ENCODE data around the gene LRRC71. TPM values are rescaled to one million over a fixed set of nuclear protein-coding genes. Genes with fewer than 3 reads are reported as not detected.
A peak's percentile ranks its signal among the peaks of the same experiment; 100 is the strongest.

LRRC71 gene
- polyA plus RNA-seq, 3 donors: not detected

GRCh38 chr1:156921053-156921529 is 659 bp downstream of the LRRC71 start:
- 80% methylated on average over 1 of the region's 7 CpGs for WGBS (ENCODE audit: insufficient coverage)
- no peak overlapping the region for H3K27ac ChIP-seq (ENCODE audit: low read depth in 1 of 2, low read length in 2 of 2)
- H3K36me3 Mint-ChIP-seq: peaks cover 0 to 19% of the 10 kb centered on the region in 2 donors
- no peak overlapping the region for H3K4me3 ChIP-seq (replicated peaks in 1 of 3; ENCODE audit: low read depth in 2 of 3, low read length in 3 of 3)
- no peak overlapping the region for H3K4me2 ChIP-seq (replicated peaks; ENCODE audit: extremely low read depth, low read length, poor library complexity, severe bottlenecking)
- H3K79me2 ChIP-seq (ENCODE audit: insufficient read depth, low read length): no peaks in the 10 kb centered on the region
- peak overlapping the region in 1 of 2 donors; percentile 88 for H3K4me3 Mint-ChIP-seq
- H2AFZ ChIP-seq (ENCODE audit: insufficient read depth, low read depth, low read length, poor library complexity, severe bottlenecking): no peak overlapping the region
- no peak overlapping the region for H3K9ac ChIP-seq (ENCODE audit: insufficient read depth, low read length, poor library complexity, severe bottlenecking)
- no peaks in the 10 kb centered on the region for H4K20me1 ChIP-seq (ENCODE audit: insufficient read depth, low read length)
- intact Hi-C loops (cut with micrococcal nuclease): no loop called here
- no peak overlapping the region for H3K27ac Mint-ChIP-seq
- peaks cover 0 to 30% (median 14%) of the 10 kb centered on the region in 7 donors for H3K9me3 Mint-ChIP-seq
- no peaks in the 10 kb centered on the region for H3K36me3 ChIP-seq (replicated peaks in 1 of 2; ENCODE audit: control insufficient read depth in 1 of 2, insufficient read depth in 2 of 2, low read length in 2 of 2)
- peaks cover 76 to 86% (median 78%) of the 10 kb centered on the region in 3 donors for H3K27me3 Mint-ChIP-seq (ENCODE audit: low read depth in 3 of 3)
- H3K4me1 ChIP-seq (ENCODE audit: control insufficient read depth in 1 of 2, insufficient read depth in 2 of 2, low read length in 2 of 2): peaks cover 8 to 18% of the 10 kb centered on the region in 2 donors
- DNase-seq: no peak
- peaks cover 61 to 76% of the 10 kb centered on the region in 2 donors for H3K27me3 ChIP-seq (ENCODE audit: control insufficient read depth in 2 of 2, insufficient read depth in 2 of 2, low read length in 2 of 2)
- H3K4me1 Mint-ChIP-seq: peaks cover 25% of the 10 kb centered on the region
- peaks cover 0 to 28% of the 10 kb centered on the region in 2 donors for H3K9me3 ChIP-seq (replicated peaks in 1 of 2; ENCODE audit: control insufficient read depth in 1 of 2, insufficient read depth in 1 of 2, low read length in 2 of 2)
- no peak for TF ChIP-seq CTCF (IDR thresholded peaks at IDR 0.05)

GRCh38 chr1:156922986-156923669 is 2.7 kb downstream of the LRRC71 start:
- no peak for DNase-seq
- Histone ChIP-seq H3K36me3 (replicated peaks in 1 of 2; ENCODE audit: control insufficient read depth in 1 of 2, insufficient read depth in 2 of 2, low read length in 2 of 2) (no peaks in the 10 kb centered on the region), H3K79me2 (ENCODE audit: insufficient read depth, low read length) (no peaks in the 10 kb centered on the region), H3K4me2 (replicated peaks; ENCODE audit: extremely low read depth, low read length, poor library complexity, severe bottlenecking) (no peak overlapping the region), H2AFZ (ENCODE audit: insufficient read depth, low read depth, low read length, poor library complexity, severe bottlenecking) (no peak overlapping the region), H3K9ac (ENCODE audit: insufficient read depth, low read length, poor library complexity, severe bottlenecking) (no peak overlapping the region), H3K9me3 (replicated peaks in 1 of 2; ENCODE audit: control insufficient read depth in 1 of 2, insufficient read depth in 1 of 2, low read length in 2 of 2) (peaks cover 4 to 41% of the 10 kb centered on the region in 2 donors), H3K27me3 (ENCODE audit: control insufficient read depth in 2 of 2, insufficient read depth in 2 of 2, low read length in 2 of 2) (peaks cover 73 to 97% of the 10 kb centered on the region in 2 donors), H3K4me1 (ENCODE audit: control insufficient read depth in 1 of 2, insufficient read depth in 2 of 2, low read length in 2 of 2) (peaks cover 18 to 27% of the 10 kb centered on the region in 2 donors), H3K27ac (ENCODE audit: low read depth in 1 of 2, low read length in 2 of 2) (no peak overlapping the region), H4K20me1 (ENCODE audit: insufficient read depth, low read length) (no peaks in the 10 kb centered on the region), H3K4me3 (replicated peaks in 1 of 3; ENCODE audit: low read depth in 2 of 3, low read length in 3 of 3) (peak overlapping the region in 1 of 3 experiments; percentile 10)
- Mint-ChIP-seq H3K4me1 (peaks cover 37% of the 10 kb centered on the region), H3K36me3 (peaks cover 3 to 23% of the 10 kb centered on the region in 2 donors), H3K4me3 (peak overlapping the region in 1 of 2 donors; percentile 88), H3K27ac (peak overlapping the region in 1 of 7 donors; percentile 72), H3K27me3 (ENCODE audit: low read depth in 3 of 3) (peaks cover 93 to 98% (median 95%) of the 10 kb centered on the region in 3 donors), H3K9me3 (peaks cover 2 to 34% (median 16%) of the 10 kb centered on the region in 7 donors)
- intact Hi-C loops (cut with micrococcal nuclease): no loop called here
- 9% methylated on average over 7 of the region's 11 CpGs for WGBS (ENCODE audit: insufficient coverage)
- no peak for TF ChIP-seq CTCF (IDR thresholded peaks at IDR 0.05)
